Activated CD8-positive, alpha-beta memory T cell treated with anti-CD3 and anti-CD28 coated beads, Interleukin-2, amount 50 U/mL, for 24 hours (primary cell): ENCODE data around the gene WDR4.
"Not testable (repeated sequence)": the region's sequence is repeated elsewhere in the genome, so short reads cannot be mapped to it uniquely, and the experiment has no call there.

Experiments used
- DNase-seq: peaks from one replicate; pipeline ENCODE4 v3.0.0-alpha.2; 2020; ENCODE audit errors: extremely low read depth

Gene WDR4

GRCh38 chr21:42839271-42840231 lies 39.8 kb downstream of the WDR4 start:
- no peak for DNase-seq

- DNase-seq = not testable (repeated sequence)
Measured at GRCh38 chr21:42838212-42838690, 41.1 kb downstream of the WDR4 start.

GRCh38 chr21:42837421-42838211 lies 41.7 kb downstream of the WDR4 start:
- DNase-seq = no peak

GRCh38 chr21:42836767-42837301 lies 42.5 kb downstream of the WDR4 start:
- no peak for DNase-seq

GRCh38 chr21:42836402-42836666 lies 43.0 kb downstream of the WDR4 start:
- DNase-seq = no peak

GRCh38 chr21:42835611-42836401 lies 43.5 kb downstream of the WDR4 start:
- no peak for DNase-seq

GRCh38 chr21:42835211-42835610 lies 44.1 kb downstream of the WDR4 start:
- no peak for DNase-seq

- no peak for DNase-seq
Measured at GRCh38 chr21:42834726-42835191, 44.6 kb downstream of the WDR4 start.

GRCh38 chr21:42833859-42834725 lies 45.2 kb downstream of the WDR4 start:
- DNase-seq = no peak

GRCh38 chr21:42833439-42833815 lies 45.9 kb downstream of the WDR4 start:
- no peak for DNase-seq

- not testable (repeated sequence) for DNase-seq
Measured at GRCh38 chr21:42832321-42832630, 47.1 kb downstream of the WDR4 start.

- no peak for DNase-seq
Measured at GRCh38 chr21:42830456-42831455, 48.6 kb downstream of the WDR4 start.

GRCh38 chr21:42829954-42830353 lies 49.4 kb downstream of the WDR4 start:
- DNase-seq = no peak

- DNase-seq = no peak
Measured at GRCh38 chr21:42829417-42829816, 49.9 kb downstream of the WDR4 start.

- DNase-seq = no peak
Measured at GRCh38 chr21:42827588-42827987, 51.8 kb downstream of the WDR4 start.

- no peak for DNase-seq
Measured at GRCh38 chr21:42820616-42821465, 58.5 kb downstream of the WDR4 start.

- no peak for DNase-seq
Measured at GRCh38 chr21:42819861-42820615, 59.3 kb downstream of the WDR4 start.

- no peak for DNase-seq
Measured at GRCh38 chr21:42818328-42818749, 61.0 kb downstream of the WDR4 start.
